DLD1 (cell line): Measurements from ENCODE around the gene LRFN4.

Experiments used
- in situ Hi-C: cut with HindIII; loops from 2 replicates; pipeline ENCODE4 v1.10.0; 2017; ENCODE audit warnings: low sequenced_read_pairs

The LRFN4 gene

DNA sequence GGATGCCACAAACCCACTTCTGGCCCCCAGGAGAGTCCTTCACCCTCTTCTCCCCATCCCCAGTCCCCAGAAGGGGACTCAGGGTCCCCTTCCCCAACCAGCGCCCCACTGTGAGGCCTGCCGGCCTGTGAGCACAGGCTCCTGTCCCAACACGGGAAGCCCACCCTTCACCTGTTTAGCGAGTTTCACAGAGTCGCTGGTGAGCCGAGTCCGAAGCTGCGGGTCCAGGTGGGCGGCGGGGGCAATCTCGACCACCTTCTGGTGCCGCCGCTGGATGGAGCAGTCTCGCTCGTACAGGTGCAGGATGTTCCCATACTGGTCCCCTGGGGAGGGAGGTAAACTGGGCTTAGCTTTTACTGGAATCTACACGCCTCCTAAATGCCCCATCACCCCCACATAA lies 13.3 kb downstream of the LRFN4 start:
- in situ Hi-C loops, result no loop called here

DNA sequence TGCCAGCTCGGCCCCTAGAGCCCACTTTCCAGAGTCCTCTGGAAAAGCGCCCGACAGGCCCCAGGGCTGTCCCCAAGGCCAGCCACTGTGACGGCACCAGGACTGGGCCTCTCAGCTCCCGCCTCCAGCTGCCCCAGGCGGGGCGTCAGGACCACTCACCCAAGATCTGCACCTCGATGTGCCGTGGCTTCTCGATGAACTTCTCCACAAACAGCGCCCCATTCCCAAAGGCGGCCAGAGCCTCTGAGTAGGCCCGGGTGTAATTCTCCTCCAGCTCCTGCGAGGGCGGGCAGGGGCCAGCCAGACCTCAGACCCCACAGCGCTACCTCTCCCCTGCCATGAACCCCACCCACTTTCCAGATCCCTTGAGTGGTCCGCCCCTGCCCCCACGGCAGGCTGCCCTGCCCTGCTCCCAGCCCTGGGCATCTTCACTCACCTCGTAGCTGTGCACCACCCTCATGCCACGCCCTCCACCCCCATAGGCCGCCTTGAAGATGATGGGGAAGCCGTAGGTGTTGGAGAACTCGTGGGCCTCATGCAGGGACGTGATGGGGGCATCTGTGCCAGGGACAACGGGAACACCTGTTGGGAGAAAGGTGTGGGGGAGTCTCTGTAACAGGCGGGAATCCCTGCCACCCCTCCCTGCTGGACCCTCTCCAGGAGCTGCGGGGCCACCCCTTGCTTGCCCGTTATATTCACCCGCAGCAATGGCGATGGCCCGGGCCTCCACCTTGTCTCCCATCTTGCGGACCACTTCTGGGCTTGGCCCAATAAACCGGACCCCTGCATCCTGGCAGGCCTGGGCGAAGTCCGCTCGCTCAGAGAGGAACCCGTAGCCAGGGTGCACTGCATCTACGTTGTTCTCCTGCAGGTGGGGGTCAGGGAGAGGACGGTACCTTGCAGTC lies 14.0 kb downstream of the LRFN4 start:
- in situ Hi-C loops, result no loop called here

DNA sequence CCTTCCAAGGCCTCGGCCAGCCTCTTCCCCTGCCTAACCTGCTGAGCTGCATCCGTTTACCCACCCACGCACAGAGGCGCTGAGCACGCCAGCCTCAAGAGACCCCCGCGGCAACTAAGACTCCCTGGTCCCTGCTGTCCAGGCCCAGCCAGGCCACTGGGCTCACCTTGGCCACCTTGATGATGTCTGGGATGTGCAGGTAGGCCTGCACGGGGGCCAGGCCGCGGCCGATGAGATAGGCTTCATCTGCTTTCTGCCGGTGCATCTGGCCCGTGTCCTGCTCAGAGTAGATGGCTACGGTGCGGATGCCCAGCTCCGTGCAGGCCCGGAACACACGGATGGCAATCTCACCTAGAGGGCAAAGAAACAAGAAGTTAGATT lies 14.6 kb downstream of the LRFN4 start:
- in situ Hi-C loops, result no loop called here

DNA sequence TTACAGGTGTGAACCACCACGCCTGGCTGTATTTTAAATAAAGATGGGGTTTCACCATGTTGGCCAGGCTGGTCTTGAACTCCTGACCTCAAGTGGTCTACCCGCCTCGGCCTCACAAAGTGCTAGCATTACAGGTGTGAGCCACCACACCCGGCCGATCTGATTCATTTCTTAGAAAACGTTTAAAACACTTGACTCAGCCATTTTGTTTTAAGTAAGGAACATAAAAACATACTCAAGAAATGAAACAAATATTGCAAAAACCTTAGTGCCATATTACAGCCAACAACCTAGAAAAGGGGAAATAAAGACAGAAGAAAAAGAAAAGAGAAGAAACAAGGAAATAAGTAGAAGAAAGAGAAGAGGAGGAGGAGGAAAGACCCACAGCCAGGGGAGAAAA lies 17.4 kb downstream of the LRFN4 start:
- in situ Hi-C loops, result no loop called here

DNA sequence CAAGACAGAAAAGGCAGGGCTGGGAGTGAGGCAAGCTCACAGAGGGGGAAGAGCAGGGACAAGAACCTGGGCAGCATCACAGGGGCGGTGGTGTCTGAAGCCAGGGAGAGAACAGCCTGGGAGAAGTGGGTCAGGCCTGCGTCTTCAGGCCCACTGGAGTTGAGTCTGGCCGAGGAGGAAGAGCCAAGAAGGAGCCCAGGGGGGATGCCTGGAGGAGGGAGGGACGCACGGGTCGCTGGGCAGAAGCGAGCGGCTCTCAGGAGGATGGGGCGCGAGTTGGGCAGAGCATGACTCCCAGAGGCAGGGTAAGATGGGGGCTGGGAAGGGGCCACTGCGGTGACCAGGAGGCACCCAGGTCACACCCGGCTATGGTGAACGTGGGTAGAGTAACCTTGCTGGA lies 18.5 kb downstream of the LRFN4 start:
- in situ Hi-C loops, result no loop called here

DNA sequence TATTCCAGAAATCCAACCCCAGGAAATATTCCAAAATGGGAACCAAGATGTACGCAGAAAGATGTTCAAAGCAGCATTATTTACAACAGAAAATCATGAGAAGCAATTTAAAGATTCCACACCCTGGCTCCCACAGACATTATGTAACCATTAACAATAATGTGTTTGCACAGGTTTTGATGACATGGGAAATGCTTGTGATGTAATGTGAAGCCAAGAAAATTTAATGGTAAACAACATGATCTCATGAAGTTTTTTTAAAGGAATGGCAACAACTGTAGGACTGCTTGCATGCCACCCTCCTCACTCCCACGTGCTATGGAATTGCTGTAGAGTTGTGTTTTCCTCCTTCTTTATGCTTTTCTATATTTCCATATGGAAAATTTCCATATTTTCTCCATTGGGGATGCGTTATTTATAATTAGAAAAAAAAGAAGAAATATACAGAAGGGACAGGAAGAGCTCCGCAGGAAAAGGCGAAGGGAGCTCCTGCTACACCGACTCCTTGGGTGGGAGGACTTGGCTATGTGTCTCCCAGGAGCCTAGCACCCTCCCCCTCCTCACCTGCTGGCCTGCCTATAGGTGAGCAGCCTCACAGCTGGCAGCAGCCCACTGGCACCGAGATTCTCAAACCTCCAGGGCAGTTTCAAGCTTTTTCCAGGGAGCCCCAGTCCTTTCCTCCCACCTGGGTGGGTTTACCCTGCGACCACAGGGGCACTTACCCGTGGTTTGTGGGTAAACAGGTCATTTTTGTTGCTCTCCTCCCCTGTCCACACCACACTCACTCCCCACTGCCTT lies 20.9 kb downstream of the LRFN4 start:
- in situ Hi-C loops, result no loop called here

DNA sequence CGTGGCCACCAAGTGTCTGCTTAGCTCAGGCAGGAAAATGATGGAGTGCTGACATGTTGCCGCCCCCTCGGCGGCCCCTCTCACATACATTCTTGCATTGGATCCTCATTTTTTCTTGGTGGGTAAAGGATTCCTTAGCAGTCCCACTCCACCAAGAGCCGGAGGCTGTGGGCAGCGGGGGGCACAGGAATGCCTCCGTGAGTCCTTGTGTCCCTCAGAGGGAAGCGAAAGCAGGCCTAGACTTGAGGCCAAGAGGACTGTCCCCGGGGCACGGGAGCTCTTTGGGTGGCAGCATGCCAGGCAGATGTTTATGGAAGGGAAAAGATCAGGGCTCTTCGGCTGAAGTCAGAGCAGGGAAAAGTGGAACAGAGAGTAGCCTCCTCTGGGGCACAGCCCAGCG lies 21.6 kb downstream of the LRFN4 start:
- in situ Hi-C loops, result no loop called here

DNA sequence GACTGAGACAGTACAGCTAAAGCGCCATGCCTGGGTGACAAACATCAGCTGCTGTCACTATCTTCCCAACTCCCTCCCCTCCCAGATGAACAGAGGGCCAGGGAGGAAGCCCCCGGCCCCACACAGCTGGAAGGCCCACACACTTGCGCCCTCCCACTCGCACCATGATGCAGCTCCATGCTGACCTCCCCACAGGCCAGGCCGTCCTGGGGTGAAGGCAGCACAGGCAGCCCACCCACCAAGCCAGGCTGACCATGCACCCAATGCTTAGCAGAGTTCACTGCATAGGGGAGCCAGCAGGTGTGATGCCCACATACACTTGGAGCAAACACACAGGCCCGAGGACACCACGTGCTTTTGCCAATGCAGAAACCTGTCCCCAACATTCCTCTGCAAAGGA lies 22.1 kb downstream of the LRFN4 start:
- in situ Hi-C loops, result no loop called here

DNA sequence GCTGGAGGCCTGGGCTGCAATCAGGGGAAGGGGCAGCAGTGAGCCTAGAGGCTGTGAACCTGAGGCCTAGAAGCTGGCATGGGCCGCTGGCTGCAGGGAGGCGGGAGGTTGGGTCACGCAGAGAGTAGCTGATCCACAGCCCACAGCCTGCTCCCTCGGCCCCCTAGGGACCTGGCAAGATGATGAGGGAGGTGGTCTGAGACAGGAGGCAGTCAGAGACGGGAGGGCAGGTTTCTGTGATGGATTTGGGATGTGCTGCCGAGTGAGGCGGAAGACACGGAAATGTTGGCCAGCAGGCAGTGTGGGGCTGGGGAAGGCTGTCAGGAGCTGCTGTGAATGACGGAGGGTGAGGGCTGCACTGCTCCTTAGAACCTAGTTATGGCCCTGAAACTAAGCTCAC lies 22.7 kb downstream of the LRFN4 start:
- in situ Hi-C loops, result no loop called here

DNA sequence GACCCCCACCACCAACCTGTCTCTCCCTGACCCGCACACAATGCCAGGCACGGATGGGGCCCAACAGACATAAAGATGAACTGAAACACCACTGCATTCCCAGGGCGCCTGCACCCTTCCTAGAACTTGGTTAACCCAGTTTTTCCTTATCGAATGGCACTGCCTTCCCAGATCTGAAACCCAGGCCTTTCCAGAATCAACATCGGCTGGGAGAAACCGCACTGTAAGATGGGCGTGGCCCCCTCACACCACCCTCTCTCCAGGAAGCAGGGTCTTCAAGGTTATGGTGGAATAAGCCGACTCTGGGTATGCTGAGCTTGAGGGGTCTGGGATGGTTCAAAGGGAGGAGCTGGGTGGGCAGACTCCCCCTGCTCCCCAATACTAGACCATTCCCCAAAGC lies 23.1 kb downstream of the LRFN4 start:
- in situ Hi-C loops, result no loop called here

DNA sequence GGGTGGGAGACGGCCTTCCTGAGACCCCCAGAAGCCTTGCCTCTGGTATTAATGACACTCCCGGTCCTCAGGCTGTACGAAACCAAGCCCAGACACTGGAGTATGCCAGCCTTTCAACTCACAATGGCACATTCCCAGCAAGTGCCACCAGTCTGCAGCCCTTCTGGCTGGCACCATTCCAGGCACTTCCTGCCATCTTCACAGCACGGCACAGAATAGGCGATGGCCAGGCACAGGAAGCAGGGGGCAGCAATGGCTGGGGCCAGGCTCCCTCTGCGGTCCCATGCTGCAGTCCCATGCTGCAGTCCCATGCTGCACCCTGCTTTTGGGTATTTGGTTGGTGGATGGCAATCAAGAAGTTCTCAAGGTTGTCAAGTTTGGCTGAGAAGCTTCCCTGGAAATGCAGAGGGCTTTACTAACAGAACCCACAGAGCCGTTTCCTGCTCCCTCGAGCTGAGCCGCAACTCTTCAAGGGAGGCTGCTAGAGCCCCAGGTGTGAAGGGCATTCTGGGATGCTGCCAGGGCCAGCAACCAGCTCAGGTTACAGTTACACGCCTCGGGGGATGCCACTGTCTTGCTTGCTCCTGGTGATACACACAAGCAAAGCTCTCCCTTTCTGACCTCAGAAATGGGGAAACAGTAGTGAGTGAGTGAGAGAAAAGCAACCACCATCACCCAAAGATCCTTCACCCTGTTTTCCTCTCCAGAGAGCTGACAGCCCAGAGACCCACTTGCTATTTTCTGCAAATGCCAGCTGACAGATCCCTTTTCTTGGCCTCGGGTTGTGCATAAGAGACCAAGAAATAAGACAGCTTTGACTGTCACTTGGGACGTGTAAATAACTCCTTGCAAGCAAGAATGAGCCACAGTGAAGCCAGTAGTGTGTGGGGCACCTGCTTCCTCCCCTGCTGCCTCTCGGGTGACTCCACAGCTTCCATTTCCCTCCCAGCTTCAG lies 23.9 kb downstream of the LRFN4 start:
- in situ Hi-C loops, result no loop called here

DNA sequence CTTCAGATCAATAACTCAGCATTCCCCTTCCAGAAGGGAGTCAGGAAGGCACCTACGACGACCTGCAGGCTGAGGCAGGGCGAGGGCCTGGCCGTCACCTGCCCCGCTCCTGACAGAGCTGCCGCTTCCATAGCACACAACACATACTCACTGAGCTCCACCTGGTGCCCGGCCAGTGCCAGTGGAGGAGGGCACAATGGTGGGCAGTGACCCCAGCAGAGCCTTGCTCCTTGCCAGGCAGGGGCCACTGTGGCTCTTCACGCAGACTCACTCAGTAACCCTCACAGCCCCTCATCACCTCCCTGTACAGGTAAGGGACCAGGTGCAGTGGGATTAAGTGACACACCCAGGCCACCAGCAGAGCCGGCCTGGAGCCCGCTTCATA lies 24.6 kb downstream of the LRFN4 start:
- in situ Hi-C loops, result no loop called here

DNA sequence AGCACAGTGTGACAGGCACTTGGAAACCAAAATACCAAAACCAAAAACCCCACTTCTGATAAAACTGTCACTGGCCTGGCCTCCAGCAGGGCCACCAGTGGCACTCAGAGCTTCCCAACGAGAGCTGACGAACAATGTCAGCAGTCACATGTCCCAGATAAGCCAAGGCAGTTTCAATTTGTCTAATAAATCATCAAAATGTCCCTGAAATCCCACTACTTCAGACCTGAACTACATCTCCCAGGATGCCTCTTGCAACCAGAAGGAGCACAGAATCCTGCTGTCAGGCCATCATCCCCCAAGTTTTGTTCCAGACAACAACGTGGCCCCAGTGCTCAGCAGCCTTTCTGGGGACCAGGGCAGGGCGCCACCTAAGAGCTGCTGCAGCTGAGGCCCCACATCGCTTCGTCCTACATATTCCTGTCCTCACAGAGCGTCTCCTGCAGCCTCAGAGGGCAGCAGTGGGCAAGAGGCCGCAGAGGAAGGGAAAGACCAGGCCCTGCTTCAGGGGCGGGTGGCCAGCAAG lies 25.1 kb downstream of the LRFN4 start:
- in situ Hi-C loops, result no loop called here

DNA sequence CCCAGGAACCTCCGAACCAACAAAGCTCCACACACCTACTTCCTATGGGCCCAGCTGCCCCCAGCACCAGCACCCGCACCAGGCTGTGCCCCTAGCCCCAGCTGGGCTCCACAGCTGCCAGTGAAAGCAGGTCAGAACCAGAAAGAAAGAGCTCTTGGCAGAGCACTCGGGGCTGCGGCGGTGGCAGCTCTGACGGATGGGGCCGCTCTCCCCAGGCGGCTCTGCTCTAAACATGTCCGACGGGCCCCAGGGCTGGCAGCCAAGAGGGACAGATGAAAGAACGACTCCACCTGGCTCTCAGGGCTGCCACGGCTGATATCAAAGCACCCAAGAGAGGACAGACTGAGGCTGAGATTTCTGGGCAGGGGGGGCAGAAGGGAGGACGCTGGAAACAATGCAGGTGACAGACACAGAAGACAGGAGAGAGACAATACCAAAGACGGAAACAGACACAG lies 25.7 kb downstream of the LRFN4 start:
- in situ Hi-C loops, result no loop called here

DNA sequence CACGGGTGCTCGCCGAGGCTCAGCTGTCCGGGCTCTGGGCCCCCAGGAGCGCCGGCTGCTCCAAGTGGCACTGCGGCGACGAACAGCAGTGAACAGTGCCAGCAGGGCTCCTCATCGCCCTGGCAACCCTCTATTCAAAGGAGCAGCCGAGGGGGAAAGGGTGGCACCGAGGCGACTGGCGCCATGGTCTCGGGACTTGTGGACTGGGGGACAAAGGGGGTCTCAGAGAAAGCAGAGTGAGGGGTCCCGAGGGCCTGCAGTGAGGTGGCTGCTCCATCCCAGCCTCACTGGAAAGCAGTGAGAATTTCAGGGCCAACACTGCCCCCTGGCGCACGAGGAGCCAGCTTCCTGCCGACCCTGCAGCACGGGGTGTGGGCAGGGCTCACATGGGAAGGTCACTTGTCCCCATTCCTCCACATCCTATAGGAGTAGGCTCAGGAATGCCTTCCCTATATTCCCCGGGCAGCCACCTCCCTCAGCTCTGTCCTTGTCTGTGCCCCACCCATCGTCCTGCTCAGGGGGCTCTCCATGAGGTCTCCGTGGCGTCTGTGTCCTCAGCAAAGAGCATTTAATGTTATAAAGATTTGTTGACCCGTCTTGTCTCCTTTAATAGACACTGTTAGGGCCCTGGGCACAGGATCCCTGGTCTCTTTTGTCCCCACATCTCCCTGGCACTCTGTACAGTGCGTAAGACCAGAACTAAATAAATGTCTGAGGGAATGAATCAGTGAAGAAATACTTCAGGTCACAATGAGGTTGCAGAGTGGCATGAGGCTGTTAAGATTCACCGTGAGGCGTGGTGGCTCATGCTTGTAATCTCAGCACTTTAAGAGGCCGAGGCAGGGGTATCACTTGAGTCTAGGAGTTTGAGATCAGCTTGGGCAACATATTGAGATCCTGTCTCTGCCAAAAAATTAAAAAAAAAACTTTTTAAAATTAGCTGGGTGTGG lies 26.4 kb downstream of the LRFN4 start:
- in situ Hi-C loops, result no loop called here

DNA sequence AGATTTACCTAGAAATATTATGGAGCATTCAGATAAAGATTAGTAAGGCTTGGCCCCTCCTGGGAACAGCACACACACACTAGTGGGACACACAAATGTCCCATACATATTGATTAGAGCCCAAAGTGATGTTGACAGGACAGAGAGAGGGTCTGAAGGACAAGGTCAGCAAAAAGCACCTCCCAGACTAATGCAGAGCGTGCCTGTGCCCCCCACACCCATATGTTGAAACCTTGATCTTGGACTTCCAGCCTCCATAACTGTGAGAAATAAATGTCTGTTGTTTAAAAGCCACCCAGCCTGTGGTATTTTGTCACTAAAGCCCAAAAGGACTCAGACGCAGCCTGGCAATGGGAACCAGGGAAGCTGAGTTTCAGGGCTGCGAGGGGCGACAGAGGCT lies 27.6 kb downstream of the LRFN4 start:
- in situ Hi-C loops, result no loop called here

DNA sequence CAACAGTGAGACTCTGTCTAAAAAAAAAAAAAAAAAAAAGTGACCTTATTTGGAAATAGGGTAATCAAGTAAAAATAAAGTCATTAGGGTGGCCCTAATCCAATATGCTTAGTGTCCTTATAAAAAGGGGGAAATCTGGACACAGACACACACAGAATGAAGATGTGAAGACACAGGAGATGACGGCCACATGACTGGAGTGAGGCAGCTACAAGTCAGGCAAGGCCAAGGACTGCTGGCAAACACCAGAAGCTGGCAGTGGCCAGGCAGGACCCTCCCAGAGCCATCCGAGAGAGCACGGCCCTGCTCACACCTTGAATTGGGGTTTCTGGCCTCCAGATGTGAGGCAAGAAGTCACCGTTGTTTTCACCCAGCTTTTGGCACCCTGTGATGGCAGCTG lies 28.6 kb downstream of the LRFN4 start:
- in situ Hi-C loops, result no loop called here

DNA sequence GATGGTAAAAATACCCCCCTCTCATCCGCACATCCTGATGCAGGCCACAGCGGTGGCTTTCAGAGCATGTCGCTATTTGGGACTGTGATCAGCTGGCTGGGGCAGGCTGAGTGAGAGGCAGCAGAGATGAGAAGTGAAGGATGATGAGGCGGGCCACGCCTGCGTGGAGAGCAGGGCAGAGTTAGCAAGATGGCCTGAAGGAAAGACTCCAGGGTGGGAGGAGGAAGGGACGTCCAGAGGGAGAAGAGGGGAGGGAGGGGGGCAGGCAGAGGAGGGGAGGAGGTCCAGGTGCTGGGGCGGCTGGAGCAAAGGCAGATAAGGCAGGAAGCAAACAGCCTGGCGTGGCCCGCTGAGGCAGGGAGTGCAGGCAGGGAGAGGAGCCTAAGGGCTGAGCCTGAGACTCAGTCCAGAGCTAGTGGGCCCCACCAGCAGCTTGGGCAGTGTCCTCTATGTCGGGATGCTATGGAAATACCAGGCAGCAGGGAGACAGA lies 29.1 kb downstream of the LRFN4 start:
- in situ Hi-C loops, result no loop called here

DNA sequence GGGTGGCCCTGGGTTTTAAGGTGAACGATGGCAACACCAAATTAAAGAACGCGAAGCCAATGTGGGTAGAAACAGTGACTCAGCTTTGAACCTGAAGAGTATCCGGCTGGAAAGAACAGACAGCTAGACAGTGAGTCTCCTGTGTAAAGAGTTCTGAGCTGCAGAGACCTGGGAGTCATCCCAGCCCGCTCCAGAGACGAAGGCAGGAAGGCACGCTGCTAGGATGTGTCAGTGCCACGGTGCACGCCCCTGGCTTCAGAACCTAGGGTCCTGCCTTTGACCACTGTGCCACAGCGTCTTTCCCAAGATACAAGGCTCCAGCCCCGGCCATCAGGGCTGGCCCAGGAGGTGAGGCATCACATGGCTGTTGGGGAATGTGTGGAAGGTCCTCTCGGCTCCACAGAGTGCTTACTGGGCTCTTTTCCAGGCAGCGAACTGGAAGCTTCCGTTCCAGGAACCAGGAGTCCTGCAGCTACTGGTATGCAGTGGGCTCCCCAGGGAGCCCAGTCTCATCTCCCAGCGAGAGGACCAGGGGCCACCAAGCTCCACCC lies 29.9 kb downstream of the LRFN4 start:
- in situ Hi-C loops, result no loop called here
